ENCODE results near the gene ADD2.

The ADD2 gene

DNA sequence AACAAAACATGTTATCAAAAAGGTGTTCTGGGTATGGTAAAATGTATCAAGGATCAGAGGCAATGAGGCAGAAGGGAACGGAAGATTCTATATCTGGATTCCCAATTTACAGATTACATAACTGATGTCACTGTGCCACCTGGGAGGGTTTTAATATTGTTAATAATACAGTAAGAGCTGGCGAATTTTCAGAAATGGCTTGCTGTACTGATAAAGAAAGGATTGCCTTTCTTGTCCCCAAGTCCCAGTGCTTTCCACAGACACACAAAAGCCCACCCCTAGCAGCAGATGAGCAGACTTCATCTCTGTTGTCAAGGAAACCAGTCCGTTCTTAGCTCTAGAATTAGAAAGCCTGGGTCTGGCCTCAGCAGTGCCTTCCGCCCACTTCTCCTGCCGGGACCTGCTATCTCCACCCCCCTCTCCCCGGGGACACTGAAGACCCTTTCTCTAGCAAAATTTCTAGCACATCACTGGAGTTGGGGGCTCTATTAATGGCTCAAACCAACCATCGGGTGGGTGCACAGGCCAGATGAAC lies 34.3 kb downstream of the ADD2 start:
- ATAC-seq = no peak
- TF ChIP-seq ZNF8 (CRISPR knock-in tag; IDR thresholded peaks at IDR 0.05) = no peak
- no peak for TF ChIP-seq RARB (CRISPR knock-in tag; IDR thresholded peaks at IDR 0.05)
- TF ChIP-seq, protein P1, sequence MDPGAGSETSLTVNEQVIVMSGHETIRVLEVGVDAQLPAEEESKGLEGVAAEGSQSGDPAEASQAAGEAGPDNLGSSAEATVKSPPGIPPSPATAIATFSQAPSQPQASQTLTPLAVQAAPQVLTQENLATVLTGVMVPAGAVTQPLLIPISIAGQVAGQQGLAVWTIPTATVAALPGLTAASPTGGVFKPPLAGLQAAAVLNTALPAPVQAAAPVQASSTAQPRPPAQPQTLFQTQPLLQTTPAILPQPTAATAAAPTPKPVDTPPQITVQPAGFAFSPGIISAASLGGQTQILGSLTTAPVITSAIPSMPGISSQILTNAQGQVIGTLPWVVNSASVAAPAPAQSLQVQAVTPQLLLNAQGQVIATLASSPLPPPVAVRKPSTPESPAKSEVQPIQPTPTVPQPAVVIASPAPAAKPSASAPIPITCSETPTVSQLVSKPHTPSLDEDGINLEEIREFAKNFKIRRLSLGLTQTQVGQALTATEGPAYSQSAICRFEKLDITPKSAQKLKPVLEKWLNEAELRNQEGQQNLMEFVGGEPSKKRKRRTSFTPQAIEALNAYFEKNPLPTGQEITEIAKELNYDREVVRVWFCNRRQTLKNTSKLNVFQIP (CRISPR knock-in tag; IDR thresholded peaks at IDR 0.05; ENCODE audit: borderline replicate concordance, low read depth) = no peak
- TF ChIP-seq ZNF565 (CRISPR knock-in tag; conservative IDR thresholded peaks at IDR 0.05; ENCODE audit: low read depth) = no peak
- no peak for TF ChIP-seq OSR1 (CRISPR knock-in tag; IDR thresholded peaks at IDR 0.05)
- TF ChIP-seq, protein P2, sequence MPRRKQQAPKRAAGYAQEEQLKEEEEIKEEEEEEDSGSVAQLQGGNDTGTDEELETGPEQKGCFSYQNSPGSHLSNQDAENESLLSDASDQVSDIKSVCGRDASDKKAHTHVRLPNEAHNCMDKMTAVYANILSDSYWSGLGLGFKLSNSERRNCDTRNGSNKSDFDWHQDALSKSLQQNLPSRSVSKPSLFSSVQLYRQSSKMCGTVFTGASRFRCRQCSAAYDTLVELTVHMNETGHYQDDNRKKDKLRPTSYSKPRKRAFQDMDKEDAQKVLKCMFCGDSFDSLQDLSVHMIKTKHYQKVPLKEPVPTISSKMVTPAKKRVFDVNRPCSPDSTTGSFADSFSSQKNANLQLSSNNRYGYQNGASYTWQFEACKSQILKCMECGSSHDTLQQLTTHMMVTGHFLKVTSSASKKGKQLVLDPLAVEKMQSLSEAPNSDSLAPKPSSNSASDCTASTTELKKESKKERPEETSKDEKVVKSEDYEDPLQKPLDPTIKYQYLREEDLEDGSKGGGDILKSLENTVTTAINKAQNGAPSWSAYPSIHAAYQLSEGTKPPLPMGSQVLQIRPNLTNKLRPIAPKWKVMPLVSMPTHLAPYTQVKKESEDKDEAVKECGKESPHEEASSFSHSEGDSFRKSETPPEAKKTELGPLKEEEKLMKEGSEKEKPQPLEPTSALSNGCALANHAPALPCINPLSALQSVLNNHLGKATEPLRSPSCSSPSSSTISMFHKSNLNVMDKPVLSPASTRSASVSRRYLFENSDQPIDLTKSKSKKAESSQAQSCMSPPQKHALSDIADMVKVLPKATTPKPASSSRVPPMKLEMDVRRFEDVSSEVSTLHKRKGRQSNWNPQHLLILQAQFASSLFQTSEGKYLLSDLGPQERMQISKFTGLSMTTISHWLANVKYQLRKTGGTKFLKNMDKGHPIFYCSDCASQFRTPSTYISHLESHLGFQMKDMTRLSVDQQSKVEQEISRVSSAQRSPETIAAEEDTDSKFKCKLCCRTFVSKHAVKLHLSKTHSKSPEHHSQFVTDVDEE (CRISPR knock-in tag; IDR thresholded peaks at IDR 0.05) = no peak
- TF ChIP-seq, protein P3, sequence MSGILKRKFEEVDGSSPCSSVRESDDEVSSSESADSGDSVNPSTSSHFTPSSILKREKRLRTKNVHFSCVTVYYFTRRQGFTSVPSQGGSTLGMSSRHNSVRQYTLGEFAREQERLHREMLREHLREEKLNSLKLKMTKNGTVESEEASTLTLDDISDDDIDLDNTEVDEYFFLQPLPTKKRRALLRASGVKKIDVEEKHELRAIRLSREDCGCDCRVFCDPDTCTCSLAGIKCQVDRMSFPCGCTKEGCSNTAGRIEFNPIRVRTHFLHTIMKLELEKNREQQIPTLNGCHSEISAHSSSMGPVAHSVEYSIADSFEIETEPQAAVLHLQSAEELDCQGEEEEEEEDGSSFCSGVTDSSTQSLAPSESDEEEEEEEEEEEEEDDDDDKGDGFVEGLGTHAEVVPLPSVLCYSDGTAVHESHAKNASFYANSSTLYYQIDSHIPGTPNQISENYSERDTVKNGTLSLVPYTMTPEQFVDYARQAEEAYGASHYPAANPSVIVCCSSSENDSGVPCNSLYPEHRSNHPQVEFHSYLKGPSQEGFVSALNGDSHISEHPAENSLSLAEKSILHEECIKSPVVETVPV (CRISPR knock-in tag; IDR thresholded peaks at IDR 0.05) = no peak
- no peak for TF ChIP-seq CSDC2 (CRISPR knock-in tag; IDR thresholded peaks at IDR 0.05)
- TF ChIP-seq GLIS3 (CRISPR knock-in tag; IDR thresholded peaks at IDR 0.05) = no peak

DNA sequence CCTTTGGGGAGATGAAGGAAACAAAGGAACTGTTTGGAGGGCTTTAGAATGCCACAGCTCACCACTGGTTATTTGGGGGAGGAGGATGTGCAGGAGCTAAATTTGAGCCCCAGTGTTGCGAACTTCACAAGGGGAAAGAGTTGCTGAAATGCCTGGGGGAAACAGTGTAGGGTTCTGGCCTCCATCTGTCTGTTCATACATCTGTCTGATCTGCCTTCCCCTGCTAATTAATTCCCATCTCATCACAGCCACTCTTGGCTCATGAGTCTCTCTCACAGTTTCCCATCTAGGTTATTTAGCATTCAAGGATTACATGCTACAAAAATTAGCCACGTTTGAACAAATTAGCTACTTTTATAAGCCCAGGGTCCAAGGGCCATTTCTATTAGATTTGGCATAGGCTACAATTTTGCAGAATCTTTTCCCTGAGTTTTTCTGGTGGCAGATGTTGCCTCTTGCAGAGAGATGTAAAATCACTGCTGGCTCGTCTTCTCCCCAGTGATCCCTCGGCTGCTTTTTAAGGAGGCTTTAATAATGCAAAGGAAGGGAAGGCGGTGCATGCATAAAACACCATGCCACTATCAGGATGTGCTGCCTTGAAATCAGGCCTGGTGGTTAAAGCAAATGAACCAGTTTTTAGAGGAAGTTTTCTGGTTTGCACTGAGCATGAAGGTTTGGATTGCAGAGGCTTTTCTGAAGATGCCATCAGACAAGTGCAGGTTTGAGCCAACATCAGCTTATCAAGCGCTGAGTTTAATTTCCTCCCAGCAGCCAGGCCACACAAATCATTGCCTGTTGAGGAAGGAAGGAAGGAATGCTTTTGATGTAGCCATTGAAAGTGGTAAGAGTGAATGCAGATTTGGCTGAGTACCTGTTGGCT lies 35.0 kb downstream of the ADD2 start:
- no peak for TF ChIP-seq ZFP30 (CRISPR knock-in tag; IDR thresholded peaks at IDR 0.05)
- no peak for TF ChIP-seq OSR1 (CRISPR knock-in tag; IDR thresholded peaks at IDR 0.05)
- TF ChIP-seq ZNF8 (CRISPR knock-in tag; IDR thresholded peaks at IDR 0.05) = no peak
- TF ChIP-seq, protein P3 (CRISPR knock-in tag; IDR thresholded peaks at IDR 0.05) = no peak
- TF ChIP-seq TCF4 (CRISPR knock-in tag; IDR thresholded peaks at IDR 0.05; ENCODE audit: borderline replicate concordance) = no peak; the same call in 1 of the 2 replicates
- no peak for TF ChIP-seq SNAI2 (CRISPR knock-in tag; IDR thresholded peaks at IDR 0.05)
- TF ChIP-seq, protein P2 (CRISPR knock-in tag; IDR thresholded peaks at IDR 0.05) = no peak
- TF ChIP-seq, protein P4, sequence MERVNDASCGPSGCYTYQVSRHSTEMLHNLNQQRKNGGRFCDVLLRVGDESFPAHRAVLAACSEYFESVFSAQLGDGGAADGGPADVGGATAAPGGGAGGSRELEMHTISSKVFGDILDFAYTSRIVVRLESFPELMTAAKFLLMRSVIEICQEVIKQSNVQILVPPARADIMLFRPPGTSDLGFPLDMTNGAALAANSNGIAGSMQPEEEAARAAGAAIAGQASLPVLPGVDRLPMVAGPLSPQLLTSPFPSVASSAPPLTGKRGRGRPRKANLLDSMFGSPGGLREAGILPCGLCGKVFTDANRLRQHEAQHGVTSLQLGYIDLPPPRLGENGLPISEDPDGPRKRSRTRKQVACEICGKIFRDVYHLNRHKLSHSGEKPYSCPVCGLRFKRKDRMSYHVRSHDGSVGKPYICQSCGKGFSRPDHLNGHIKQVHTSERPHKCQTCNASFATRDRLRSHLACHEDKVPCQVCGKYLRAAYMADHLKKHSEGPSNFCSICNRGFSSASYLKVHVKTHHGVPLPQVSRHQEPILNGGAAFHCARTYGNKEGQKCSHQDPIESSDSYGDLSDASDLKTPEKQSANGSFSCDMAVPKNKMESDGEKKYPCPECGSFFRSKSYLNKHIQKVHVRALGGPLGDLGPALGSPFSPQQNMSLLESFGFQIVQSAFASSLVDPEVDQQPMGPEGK (CRISPR knock-in tag; IDR thresholded peaks at IDR 0.05; ENCODE audit: borderline replicate concordance) = no peak
- TF ChIP-seq ZC3H10 (CRISPR knock-in tag; IDR thresholded peaks at IDR 0.05) = no peak
- TF ChIP-seq CSDC2 (CRISPR knock-in tag; IDR thresholded peaks at IDR 0.05) = no peak
- no peak for TF ChIP-seq RARB (CRISPR knock-in tag; IDR thresholded peaks at IDR 0.05)
- no peak for TF ChIP-seq ARNTL (CRISPR knock-in tag; IDR thresholded peaks at IDR 0.05; ENCODE audit: borderline replicate concordance, low read depth)
- TF ChIP-seq PPARA (CRISPR knock-in tag; IDR thresholded peaks at IDR 0.05; ENCODE audit: borderline replicate concordance) = no peak
- no peak for TF ChIP-seq GLIS3 (CRISPR knock-in tag; IDR thresholded peaks at IDR 0.05)
- TF ChIP-seq ZNF565 (CRISPR knock-in tag; conservative IDR thresholded peaks at IDR 0.05; ENCODE audit: low read depth) = no peak
- TF ChIP-seq ZFP3 (CRISPR knock-in tag; IDR thresholded peaks at IDR 0.05) = no peak
- TF ChIP-seq ISL1 (CRISPR knock-in tag; IDR thresholded peaks at IDR 0.05) = no peak
- no peak for TF ChIP-seq TOX (CRISPR knock-in tag; IDR thresholded peaks at IDR 0.05; ENCODE audit: borderline replicate concordance)
- ATAC-seq = no peak

All from SK-N-SH treated with all-trans-retinoic acid at 6 μM for 48 hours (cell line).